Astrocyte (in vitro differentiated cells and primary cell): ENCODE measurements around the gene FAS.
"Not testable (repeated sequence)": the region's sequence is repeated elsewhere in the genome, so short reads cannot be mapped to it uniquely, and the experiment has no call there.

ENCODE experiments used
- EZH2 ChIP-seq: IDR thresholded peaks from 2 replicates; pipeline ENCODE4 v1.6.1; 2012; ENCODE audit warnings: mild to moderate bottlenecking, low read length, inconsistent platforms; ENCODE audit not compliant: insufficient read depth
- TF ChIP-seq, protein P1 (sequence below): IDR thresholded peaks from 2 replicates; pipeline ENCODE4 v1.5.1; 2011; ENCODE audit warnings: low read depth, mild to moderate bottlenecking, inconsistent platforms, low read length, moderate library complexity; ENCODE audit not compliant: insufficient read depth

DNA sequence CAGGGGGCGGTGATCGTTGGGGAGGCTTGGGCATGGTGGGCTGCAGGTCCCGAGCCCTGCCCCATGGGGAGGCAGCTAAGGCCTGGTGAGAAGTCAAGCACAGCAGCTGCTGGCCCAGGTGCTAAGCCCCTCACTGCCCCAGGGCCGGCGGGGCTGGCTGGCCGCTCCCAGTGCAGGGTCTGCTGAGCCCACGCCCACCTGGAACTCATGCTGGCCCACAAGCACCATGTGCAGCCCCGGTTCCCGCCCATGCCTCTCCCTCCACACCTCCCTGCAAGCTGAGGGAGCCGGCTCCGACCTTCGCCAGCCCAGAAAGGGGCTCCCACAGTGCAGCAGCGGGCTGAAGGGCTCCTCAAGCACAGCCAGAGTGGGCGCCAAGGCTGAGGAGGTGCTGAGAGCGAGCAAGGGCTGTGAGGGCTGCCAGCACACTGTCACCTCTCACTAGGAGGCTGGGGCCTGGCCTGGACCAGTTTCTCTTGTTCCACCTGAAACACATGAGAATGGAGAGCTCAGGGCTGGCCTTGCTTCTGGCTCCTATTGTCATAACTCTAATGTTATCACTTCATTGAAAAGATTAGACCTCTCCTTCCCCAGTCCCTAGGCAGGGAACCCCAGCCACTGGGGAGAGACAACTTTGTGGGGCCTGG lies 28.2 kb downstream of the FAS start:
- not testable (repeated sequence) for TF ChIP-seq EZH2
- TF ChIP-seq, protein P1, sequence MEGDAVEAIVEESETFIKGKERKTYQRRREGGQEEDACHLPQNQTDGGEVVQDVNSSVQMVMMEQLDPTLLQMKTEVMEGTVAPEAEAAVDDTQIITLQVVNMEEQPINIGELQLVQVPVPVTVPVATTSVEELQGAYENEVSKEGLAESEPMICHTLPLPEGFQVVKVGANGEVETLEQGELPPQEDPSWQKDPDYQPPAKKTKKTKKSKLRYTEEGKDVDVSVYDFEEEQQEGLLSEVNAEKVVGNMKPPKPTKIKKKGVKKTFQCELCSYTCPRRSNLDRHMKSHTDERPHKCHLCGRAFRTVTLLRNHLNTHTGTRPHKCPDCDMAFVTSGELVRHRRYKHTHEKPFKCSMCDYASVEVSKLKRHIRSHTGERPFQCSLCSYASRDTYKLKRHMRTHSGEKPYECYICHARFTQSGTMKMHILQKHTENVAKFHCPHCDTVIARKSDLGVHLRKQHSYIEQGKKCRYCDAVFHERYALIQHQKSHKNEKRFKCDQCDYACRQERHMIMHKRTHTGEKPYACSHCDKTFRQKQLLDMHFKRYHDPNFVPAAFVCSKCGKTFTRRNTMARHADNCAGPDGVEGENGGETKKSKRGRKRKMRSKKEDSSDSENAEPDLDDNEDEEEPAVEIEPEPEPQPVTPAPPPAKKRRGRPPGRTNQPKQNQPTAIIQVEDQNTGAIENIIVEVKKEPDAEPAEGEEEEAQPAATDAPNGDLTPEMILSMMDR, result not testable (repeated sequence)
